Peyer's patch (tissue), 4 donors: ENCODE data around the gene ARHGAP20. TPM values are rescaled to one million over a fixed set of nuclear protein-coding genes. Genes with fewer than 3 reads are reported as not detected.
A peak's percentile ranks its signal among the peaks of the same experiment; 100 is the strongest.

Source experiments
- DNase-seq, 3 donors: peaks; one replicate each; pipeline ENCODE4 v3.0.0-alpha.2; 2017 to 2019
- H3K27ac ChIP-seq, 4 donors: fragments of 200-600 bp; sonication (generic); one replicate each; pipeline ENCODE4 v1.5.1; 2016 to 2019
- H3K27me3 ChIP-seq, 2 donors: fragments of 200-600 bp; sonication (generic); one replicate each; pipeline ENCODE4 v1.5.1; 2019
- H3K36me3 ChIP-seq, 3 donors: fragments of 200-600 bp; sonication (generic); one replicate each; pipeline ENCODE4 v1.5.1; 2016 to 2019
- H3K4me1 ChIP-seq, 4 donors: fragments of 200-600 bp; sonication (generic); one replicate each; pipeline ENCODE4 v1.5.1; 2016 to 2019
- H3K4me3 ChIP-seq, 4 donors: fragments of 200-600 bp; sonication (generic); 1 replicate in 3 of 4; 2 replicates in 1 of 4; pipeline ENCODE4 v1.5.1; 2016 to 2019; ENCODE audit warnings: mild to moderate bottlenecking in 1 of 4
- H3K9me3 ChIP-seq, 4 donors: fragments of 200-600 bp; sonication (generic); one replicate each; pipeline ENCODE4 v1.5.1; 2016 to 2019; ENCODE audit warnings: mild to moderate bottlenecking in 1 of 4
- CTCF ChIP-seq, 6 experiments: fragments of 450-650 bp in 4 of 6; fragments of 200-600 bp in 2 of 6; sonication (generic) in 1 of 6; IDR thresholded peaks; one replicate each; pipeline ENCODE4 v1.5.1; 2017 to 2019; ENCODE audit warnings: antibody characterized with exemption in 6 of 6, mild to moderate bottlenecking in 3 of 6, moderate library complexity in 1 of 6
- POLR2A ChIP-seq, 2 donors: fragments of 450-650 bp; IDR thresholded peaks; one replicate each; pipeline ENCODE4 v1.5.1; 2017; ENCODE audit warnings: antibody characterized with exemption in 2 of 2, mild to moderate bottlenecking in 2 of 2, moderate library complexity in 2 of 2
- total RNA-seq, 4 donors: library from RNA; depleted of rRNA; stranded (reverse); fragments of >200 nt; gene quantifications; one replicate each; pipeline ENCODE4 v1.1.0, GENCODE V29; 2016

ARHGAP20 gene
- total RNA-seq, result 1 to 10 TPM; 1.8 to 9.9 (median 2.3) TPM

- H3K9me3 ChIP-seq, result no peaks in the 10 kb centered on the region
- H3K27ac ChIP-seq, result peak within 1 kb of the TSS; percentile 69 to 87 (median 74)
- TF ChIP-seq CTCF (IDR thresholded peaks at IDR 0.05) (peak in 1 of 6 experiments; percentile 6), POLR2A (IDR thresholded peaks at IDR 0.05) (no peak)
- peaks cover 0 to 17% (median 0%) of the 10 kb centered on the region in 4 donors for H3K4me1 ChIP-seq
- peak within 1 kb of the TSS; percentile 60 to 75 (median 61) for H3K4me3 ChIP-seq
- peaks cover 0 to 9% of the 10 kb centered on the region in 2 donors for H3K27me3 ChIP-seq
- H3K36me3 ChIP-seq, result no peaks in the 10 kb centered on the region
- peak; percentile 64 to 80 (median 73) for DNase-seq
Measured at GRCh38 chr11:110711776-110712658, at the start of gene ARHGAP20. Gene ARHGAP20, minus strand, starts transcription at chr11:110712437. Its CDS starts 206 bp downstream, at chr11:110712231.

GRCh38 chr11:110761991-110762390 is 49.8 kb upstream of the ARHGAP20 start:
- no peaks in the 10 kb centered on the region for H3K36me3 ChIP-seq
- H3K27me3 ChIP-seq, result no peaks in the 10 kb centered on the region
- H3K27ac ChIP-seq, result no peak overlapping the region
- no peak overlapping the region for H3K4me3 ChIP-seq
- peaks cover 0 to 16% (median 0%) of the 10 kb centered on the region in 4 donors for H3K4me1 ChIP-seq
- TF ChIP-seq CTCF (IDR thresholded peaks at IDR 0.05) (no peak), POLR2A (IDR thresholded peaks at IDR 0.05) (no peak)
- DNase-seq, result no peak
- no peaks in the 10 kb centered on the region for H3K9me3 ChIP-seq

- TF ChIP-seq POLR2A (IDR thresholded peaks at IDR 0.05) (no peak), CTCF (IDR thresholded peaks at IDR 0.05) (no peak)
- Histone ChIP-seq H3K36me3 (no peaks in the 10 kb centered on the region), H3K4me1 (peaks cover 0 to 16% (median 0%) of the 10 kb centered on the region in 4 donors), H3K9me3 (no peaks in the 10 kb centered on the region), H3K4me3 (no peak overlapping the region), H3K27ac (no peak overlapping the region), H3K27me3 (no peaks in the 10 kb centered on the region)
- DNase-seq, result no peak
Measured at GRCh38 chr11:110761131-110761530, 48.9 kb upstream of the ARHGAP20 start.

- Histone ChIP-seq H3K9me3 (no peaks in the 10 kb centered on the region), H3K4me3 (no peak overlapping the region), H3K4me1 (peaks cover 0 to 16% (median 0%) of the 10 kb centered on the region in 4 donors), H3K27ac (no peak overlapping the region), H3K27me3 (no peaks in the 10 kb centered on the region), H3K36me3 (no peaks in the 10 kb centered on the region)
- TF ChIP-seq POLR2A (IDR thresholded peaks at IDR 0.05) (no peak), CTCF (IDR thresholded peaks at IDR 0.05) (no peak)
- no peak for DNase-seq
Measured at GRCh38 chr11:110759972-110760381, 47.7 kb upstream of the ARHGAP20 start.

- H3K27ac ChIP-seq, result no peak overlapping the region
- peaks cover 0 to 5% (median 0%) of the 10 kb centered on the region in 4 donors for H3K4me1 ChIP-seq
- peaks cover 0 to under 1% (median 0%) of the 10 kb centered on the region in 4 donors for H3K9me3 ChIP-seq
- H3K27me3 ChIP-seq, result no peaks in the 10 kb centered on the region
- TF ChIP-seq POLR2A (IDR thresholded peaks at IDR 0.05), result no peak
- TF ChIP-seq CTCF (IDR thresholded peaks at IDR 0.05), result no peak
- no peak overlapping the region for H3K4me3 ChIP-seq
- H3K36me3 ChIP-seq, result no peaks in the 10 kb centered on the region
- DNase-seq, result no peak
Measured at GRCh38 chr11:110757962-110758755, 45.9 kb upstream of the ARHGAP20 start.
